HCT116 (cell line): ENCODE results near the gene GNG7.

Experiments
- CEBPB ChIP-seq: IDR thresholded peaks from 2 replicates; pipeline ENCODE4 v1.6.1; 2012; ENCODE audit warnings: low read depth
- ELF1 ChIP-seq: IDR thresholded peaks from 2 replicates; pipeline ENCODE4 v1.6.1; 2012; ENCODE audit warnings: low read depth, borderline replicate concordance
- EZH2 ChIP-seq: fragments of 200-600 bp; sonication (generic); IDR thresholded peaks from 2 replicates; pipeline ENCODE4 v1.6.1; 2017; ENCODE audit warnings: antibody characterized with exemption, mixed run types
- EZH2phosphoT487 ChIP-seq: fragments of 200-600 bp; IDR thresholded peaks from 2 replicates; pipeline ENCODE4 v1.6.1; 2018; ENCODE audit warnings: antibody characterized with exemption, borderline replicate concordance
- MAX ChIP-seq: IDR thresholded peaks from 2 replicates; pipeline ENCODE4 v1.6.1; 2012
- POLR2A ChIP-seq: IDR thresholded peaks from 2 replicates; pipeline ENCODE4 v1.7.0; 2011; ENCODE audit warnings: borderline replicate concordance; ENCODE audit not compliant: insufficient read depth, insufficient read length; ENCODE audit errors: extremely low read depth
- POLR2AphosphoS5 ChIP-seq: IDR thresholded peaks from 2 replicates; pipeline ENCODE4 v1.6.1; 2011; ENCODE audit warnings: mild to moderate bottlenecking, low read depth, low read length, moderate library complexity
- RAD21 ChIP-seq: IDR thresholded peaks from 2 replicates; pipeline ENCODE4 v1.6.1; 2012; ENCODE audit warnings: low read depth, mild to moderate bottlenecking
- SP1 ChIP-seq: IDR thresholded peaks from 2 replicates; pipeline ENCODE4 v1.6.1; 2012; ENCODE audit warnings: low read depth
- ZNF274 ChIP-seq: fragments of 200-500 bp; sonication (Bioruptor generic); IDR thresholded peaks from 2 replicates; pipeline ENCODE4 v1.6.1; 2014; ENCODE audit warnings: mild to moderate bottlenecking, low read depth, low read length, inconsistent platforms
- TF ChIP-seq, protein P1 (sequence below), 3 experiments: fragments of 200-600 bp in 1 of 3; sonication (generic) in 1 of 3; IDR thresholded peaks in 2 of 3; conservative IDR thresholded peaks in 1 of 3; 2 replicates each; pipeline ENCODE4 v1.5.1; 2012 to 2017; ENCODE audit warnings: low read depth in 2 of 3, low read length in 2 of 3, antibody characterized with exemption in 1 of 3, borderline replicate concordance in 1 of 3, control low read depth in 1 of 3, mild to moderate bottlenecking in 1 of 3, mixed read lengths in 1 of 3, mixed run types in 1 of 3, moderate library complexity in 1 of 3; ENCODE audit not compliant: insufficient read depth in 1 of 3
- TF ChIP-seq, protein P2 (sequence below): IDR thresholded peaks from 2 replicates; pipeline ENCODE4 v1.6.1; 2012; ENCODE audit warnings: low read depth

DNA sequence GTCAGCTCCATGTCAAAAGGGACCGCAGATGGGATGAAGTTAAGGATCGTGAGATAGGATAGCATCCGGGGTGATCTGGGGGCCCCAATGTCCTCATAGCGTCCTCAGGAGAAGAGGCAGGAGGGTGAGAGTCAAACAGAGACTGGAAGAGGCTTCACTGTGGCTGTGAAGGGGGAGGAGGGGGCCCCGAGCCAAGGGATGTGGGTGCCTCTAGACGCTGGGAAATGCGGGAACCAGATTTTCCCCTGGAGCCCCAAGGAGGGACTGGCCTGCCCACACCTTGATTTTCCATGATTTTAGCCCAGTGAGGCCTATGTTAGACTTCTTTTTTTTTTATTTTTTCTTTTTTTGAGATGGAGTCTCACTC, 61.2 kb downstream of the GNG7 start:
- TF ChIP-seq POLR2A (no peak), ZNF274 (no peak), POLR2AphosphoS5 (no peak), CEBPB (no peak), ELF1 (no peak), MAX (no peak), EZH2phosphoT487 (no peak), RAD21 (no peak), EZH2 (no peak), SP1 (no peak)
- TF ChIP-seq, protein P1, sequence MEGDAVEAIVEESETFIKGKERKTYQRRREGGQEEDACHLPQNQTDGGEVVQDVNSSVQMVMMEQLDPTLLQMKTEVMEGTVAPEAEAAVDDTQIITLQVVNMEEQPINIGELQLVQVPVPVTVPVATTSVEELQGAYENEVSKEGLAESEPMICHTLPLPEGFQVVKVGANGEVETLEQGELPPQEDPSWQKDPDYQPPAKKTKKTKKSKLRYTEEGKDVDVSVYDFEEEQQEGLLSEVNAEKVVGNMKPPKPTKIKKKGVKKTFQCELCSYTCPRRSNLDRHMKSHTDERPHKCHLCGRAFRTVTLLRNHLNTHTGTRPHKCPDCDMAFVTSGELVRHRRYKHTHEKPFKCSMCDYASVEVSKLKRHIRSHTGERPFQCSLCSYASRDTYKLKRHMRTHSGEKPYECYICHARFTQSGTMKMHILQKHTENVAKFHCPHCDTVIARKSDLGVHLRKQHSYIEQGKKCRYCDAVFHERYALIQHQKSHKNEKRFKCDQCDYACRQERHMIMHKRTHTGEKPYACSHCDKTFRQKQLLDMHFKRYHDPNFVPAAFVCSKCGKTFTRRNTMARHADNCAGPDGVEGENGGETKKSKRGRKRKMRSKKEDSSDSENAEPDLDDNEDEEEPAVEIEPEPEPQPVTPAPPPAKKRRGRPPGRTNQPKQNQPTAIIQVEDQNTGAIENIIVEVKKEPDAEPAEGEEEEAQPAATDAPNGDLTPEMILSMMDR (IDR thresholded peaks at IDR 0.05 in 2 of 3, conservative IDR thresholded peaks at IDR 0.05 in 1 of 3; ENCODE audit: borderline replicate concordance in 1 of 3, insufficient read depth in 1 of 3, low read depth in 2 of 3, low read length in 2 of 3): no peak
- TF ChIP-seq, protein P2, sequence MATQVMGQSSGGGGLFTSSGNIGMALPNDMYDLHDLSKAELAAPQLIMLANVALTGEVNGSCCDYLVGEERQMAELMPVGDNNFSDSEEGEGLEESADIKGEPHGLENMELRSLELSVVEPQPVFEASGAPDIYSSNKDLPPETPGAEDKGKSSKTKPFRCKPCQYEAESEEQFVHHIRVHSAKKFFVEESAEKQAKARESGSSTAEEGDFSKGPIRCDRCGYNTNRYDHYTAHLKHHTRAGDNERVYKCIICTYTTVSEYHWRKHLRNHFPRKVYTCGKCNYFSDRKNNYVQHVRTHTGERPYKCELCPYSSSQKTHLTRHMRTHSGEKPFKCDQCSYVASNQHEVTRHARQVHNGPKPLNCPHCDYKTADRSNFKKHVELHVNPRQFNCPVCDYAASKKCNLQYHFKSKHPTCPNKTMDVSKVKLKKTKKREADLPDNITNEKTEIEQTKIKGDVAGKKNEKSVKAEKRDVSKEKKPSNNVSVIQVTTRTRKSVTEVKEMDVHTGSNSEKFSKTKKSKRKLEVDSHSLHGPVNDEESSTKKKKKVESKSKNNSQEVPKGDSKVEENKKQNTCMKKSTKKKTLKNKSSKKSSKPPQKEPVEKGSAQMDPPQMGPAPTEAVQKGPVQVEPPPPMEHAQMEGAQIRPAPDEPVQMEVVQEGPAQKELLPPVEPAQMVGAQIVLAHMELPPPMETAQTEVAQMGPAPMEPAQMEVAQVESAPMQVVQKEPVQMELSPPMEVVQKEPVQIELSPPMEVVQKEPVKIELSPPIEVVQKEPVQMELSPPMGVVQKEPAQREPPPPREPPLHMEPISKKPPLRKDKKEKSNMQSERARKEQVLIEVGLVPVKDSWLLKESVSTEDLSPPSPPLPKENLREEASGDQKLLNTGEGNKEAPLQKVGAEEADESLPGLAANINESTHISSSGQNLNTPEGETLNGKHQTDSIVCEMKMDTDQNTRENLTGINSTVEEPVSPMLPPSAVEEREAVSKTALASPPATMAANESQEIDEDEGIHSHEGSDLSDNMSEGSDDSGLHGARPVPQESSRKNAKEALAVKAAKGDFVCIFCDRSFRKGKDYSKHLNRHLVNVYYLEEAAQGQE: no peak
